Right lobe of liver (tissue), 4 donors: ENCODE data around the gene TMEM207.

Source experiments
- POLR2A ChIP-seq: fragments of 450-650 bp; IDR thresholded peaks from one replicate; pipeline ENCODE4 v1.6.1; 2017; ENCODE audit warnings: antibody characterized with exemption, mild to moderate bottlenecking
- TF ChIP-seq, protein P1 (sequence below), 4 donors: fragments of 200-600 bp in 3 of 4; fragments of 450-650 bp in 1 of 4; IDR thresholded peaks; one replicate each; pipeline versions ENCODE4 v1.5.1 to v1.8.0; 2016 to 2022; ENCODE audit warnings: antibody characterized with exemption in 4 of 4, mild to moderate bottlenecking in 2 of 4
- donor health status: DM: no; HTN: no; CAD: no.
- donor health status: DM: no; HTN: no; CAD: no.
- donor health status: DM: no; HTN: yes; CAD: no.

DNA sequence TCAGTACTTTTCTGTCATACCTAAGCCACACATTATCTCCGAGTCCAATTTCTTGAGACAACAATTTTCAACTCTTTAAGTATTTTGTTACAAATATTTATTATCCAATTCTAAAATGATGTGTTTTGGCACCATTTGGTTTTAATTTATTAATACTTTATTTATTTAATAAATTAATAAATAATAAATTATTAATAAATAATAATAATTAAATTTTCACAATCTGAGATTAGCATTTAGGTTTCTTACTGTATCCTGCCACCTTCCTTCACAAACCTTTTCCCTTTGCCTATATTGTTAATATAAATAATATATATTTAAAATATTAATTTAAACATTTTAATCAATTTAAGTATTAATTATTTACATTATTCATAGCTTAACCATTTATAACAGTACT lies 23.9 kb downstream of the TMEM207 start:
- TF ChIP-seq, protein P1, sequence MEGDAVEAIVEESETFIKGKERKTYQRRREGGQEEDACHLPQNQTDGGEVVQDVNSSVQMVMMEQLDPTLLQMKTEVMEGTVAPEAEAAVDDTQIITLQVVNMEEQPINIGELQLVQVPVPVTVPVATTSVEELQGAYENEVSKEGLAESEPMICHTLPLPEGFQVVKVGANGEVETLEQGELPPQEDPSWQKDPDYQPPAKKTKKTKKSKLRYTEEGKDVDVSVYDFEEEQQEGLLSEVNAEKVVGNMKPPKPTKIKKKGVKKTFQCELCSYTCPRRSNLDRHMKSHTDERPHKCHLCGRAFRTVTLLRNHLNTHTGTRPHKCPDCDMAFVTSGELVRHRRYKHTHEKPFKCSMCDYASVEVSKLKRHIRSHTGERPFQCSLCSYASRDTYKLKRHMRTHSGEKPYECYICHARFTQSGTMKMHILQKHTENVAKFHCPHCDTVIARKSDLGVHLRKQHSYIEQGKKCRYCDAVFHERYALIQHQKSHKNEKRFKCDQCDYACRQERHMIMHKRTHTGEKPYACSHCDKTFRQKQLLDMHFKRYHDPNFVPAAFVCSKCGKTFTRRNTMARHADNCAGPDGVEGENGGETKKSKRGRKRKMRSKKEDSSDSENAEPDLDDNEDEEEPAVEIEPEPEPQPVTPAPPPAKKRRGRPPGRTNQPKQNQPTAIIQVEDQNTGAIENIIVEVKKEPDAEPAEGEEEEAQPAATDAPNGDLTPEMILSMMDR (IDR thresholded peaks at IDR 0.05) = no peak
- no peak for TF ChIP-seq POLR2A
